Naive thymus-derived CD4-positive, alpha-beta T cell (primary cell): Measurements from ENCODE around the gene ACACA. TPM values are rescaled to one million over a fixed set of nuclear protein-coding genes. Genes with fewer than 3 reads are reported as not detected.

Experiments used
- ATAC-seq: fragments of 150-1000 bp; cut with Tn5 transposase; 2 replicates; pipeline ENCODE4 v1.10.0; 2021; ENCODE audit warnings: mild to moderate bottlenecking, moderate library complexity
- CTCF ChIA-PET: fragments of 350-600 bp; sonication (Branson Sonifier 250); formaldehyde crosslinking; loops from one replicate; lab custom pipeline; 2021; ENCODE audit warnings: antibody characterized with exemption; lab: Charles Lee
- POLR2A ChIA-PET: fragments of 350-600 bp; sonication (Branson Sonifier 250); formaldehyde crosslinking; loops from one replicate; lab custom pipeline; 2021; ENCODE audit warnings: antibody characterized with exemption, inconsistent platforms; lab: Charles Lee
- DNase-seq, 9 donors: peaks; one replicate each; pipeline versions ENCODE4 v3.0.0 to v3.0.0-alpha.2; 2020 to 2022; ENCODE audit warnings: mixed read lengths in 1 of 9
- H3K27ac ChIP-seq: one replicate; pipeline ENCODE4 v1.7.0; 2013; ENCODE audit warnings: mild to moderate bottlenecking, low read depth, low read length, moderate library complexity
- H3K27me3 ChIP-seq, 2 donors: one replicate each; pipeline ENCODE4 v1.7.0; 2013; ENCODE audit warnings: low read length in 2 of 2, mild to moderate bottlenecking in 2 of 2, moderate library complexity in 2 of 2; ENCODE audit not compliant: control insufficient read depth in 2 of 2, insufficient read depth in 2 of 2
- H3K36me3 ChIP-seq, 3 experiments: 1 replicate in 2 of 3; 2 replicates in 1 of 3; pipeline ENCODE4 v1.7.0; 2013; ENCODE audit warnings: low read length in 3 of 3, mild to moderate bottlenecking in 3 of 3, moderate library complexity in 1 of 3; ENCODE audit not compliant: insufficient read depth in 3 of 3, control insufficient read depth in 2 of 3
- H3K4me1 ChIP-seq, 2 donors: one replicate each; pipeline ENCODE4 v1.7.0; 2013; ENCODE audit warnings: low read length in 2 of 2, mild to moderate bottlenecking in 2 of 2, moderate library complexity in 1 of 2; ENCODE audit not compliant: control insufficient read depth in 2 of 2, insufficient read depth in 2 of 2
- H3K4me3 ChIP-seq: 2 replicates; pipeline ENCODE4 v1.7.0; 2013; ENCODE audit warnings: mild to moderate bottlenecking, low read length
- H3K9me3 ChIP-seq, 3 experiments: 1 replicate in 2 of 3; 2 replicates in 1 of 3; pipeline ENCODE4 v1.7.0; 2013; ENCODE audit warnings: low read length in 3 of 3; ENCODE audit not compliant: control insufficient read depth in 2 of 3
- H3K27ac Mint-ChIP-seq, 9 donors: one replicate each; pipeline ENCODE4 v1.8.0; 2020 to 2022; ENCODE audit warnings: mixed read lengths in 9 of 9, mild to moderate bottlenecking in 8 of 9, moderate library complexity in 5 of 9, inconsistent platforms in 2 of 9
- H3K27me3 Mint-ChIP-seq, 5 donors: one replicate each; pipeline ENCODE4 v1.8.0; 2021 to 2022; ENCODE audit warnings: mixed read lengths in 5 of 5, mild to moderate bottlenecking in 1 of 5
- H3K36me3 Mint-ChIP-seq, 5 donors: one replicate each; pipeline ENCODE4 v1.8.0; 2020 to 2022; ENCODE audit warnings: mixed read lengths in 5 of 5, mild to moderate bottlenecking in 3 of 5, inconsistent platforms in 1 of 5
- H3K4me1 Mint-ChIP-seq, 7 donors: one replicate each; pipeline ENCODE4 v1.8.0; 2020 to 2022; ENCODE audit warnings: mixed read lengths in 7 of 7, mild to moderate bottlenecking in 3 of 7, inconsistent platforms in 1 of 7
- H3K4me3 Mint-ChIP-seq, 10 donors: one replicate each; pipeline ENCODE4 v1.8.0; 2020 to 2022; ENCODE audit warnings: mild to moderate bottlenecking in 10 of 10, mixed read lengths in 10 of 10, moderate library complexity in 6 of 10, inconsistent platforms in 2 of 10
- H3K9me3 Mint-ChIP-seq, 11 donors: one replicate each; pipeline ENCODE4 v1.8.0; 2020 to 2022; ENCODE audit warnings: mixed read lengths in 11 of 11, mild to moderate bottlenecking in 4 of 11, inconsistent platforms in 1 of 11, moderate library complexity in 1 of 11
- intact Hi-C, 2 donors: fragments of 100-400 bp; cut with micrococcal nuclease; formaldehyde crosslinking; loops; one replicate each; pipeline ENCODE4 v1.15.1; 2023
- polyA plus RNA-seq, 2 donors: library from polyadenylated mRNA; unstranded; fragments of 300-500 nt; fragmentation: Illumina TruSeq; gene quantifications; one replicate each; pipeline ENCODE4 v1.2.3, GENCODE V29; 2021
- total RNA-seq, 6 experiments: library from RNA in 5 of 6; stranded (reverse) in 5 of 6; gene quantifications; 1 replicate in 5 of 6; 2 replicates in 1 of 6; pipeline ENCODE4 v1.2.3 and lab custom pipeline; 2021 to 2026

ACACA gene
- total and polyA plus RNA-seq, 7 experiments from 2014 or later = 6.1 to 47.0 (median 14.5) TPM

GRCh38 chr17:37107406-37108083 lies 299.1 kb downstream of the ACACA start:
- DNase-seq (no peak), ATAC-seq (no peak)
- Mint-ChIP-seq H3K4me3 (no peak overlapping the region), H3K27ac (no peak overlapping the region), H3K27me3 (no peaks in the 10 kb centered on the region), H3K36me3 (peaks cover 0 to 54% (median 22%) of the 10 kb centered on the region in 5 donors), H3K9me3 (no peaks in the 10 kb centered on the region), H3K4me1 (no peaks in the 10 kb centered on the region)
- Histone ChIP-seq H3K4me3 (no peak overlapping the region), H3K9me3 (no peaks in the 10 kb centered on the region), H3K27ac (no peak overlapping the region), H3K27me3 (no peaks in the 10 kb centered on the region), H3K4me1 (no peaks in the 10 kb centered on the region), H3K36me3 (peaks cover 0 to 41% (median 3%) of the 10 kb centered on the region in 3 experiments)
- intact Hi-C loops = no loop called here
- ChIA-PET CTCF (interaction anchor here (0.5 kb wide), 1 partner anchor 42 kb away, joined by 3 read pairs; no protein-coding TSS in a partner anchor), POLR2A (no interaction called here)

DNA sequence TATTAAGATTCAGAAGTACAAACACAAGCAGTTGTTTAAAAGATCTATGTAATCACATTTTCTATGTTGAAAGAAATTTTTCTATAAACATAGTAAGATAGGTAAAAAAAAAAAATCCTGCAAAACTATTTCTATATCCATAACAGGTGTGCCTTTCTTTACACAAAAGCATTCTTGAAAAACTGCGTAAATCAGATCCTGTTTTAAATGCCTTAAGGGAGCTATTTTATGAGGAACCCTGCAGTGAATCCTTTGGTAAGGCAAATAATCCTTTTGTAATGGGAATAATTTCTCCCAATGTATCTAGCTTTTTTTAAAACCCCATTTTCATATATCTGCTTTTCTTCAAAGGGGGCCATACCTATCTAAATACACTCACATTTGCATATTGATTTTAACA lies 300.6 kb downstream of the ACACA start:
- POLR2A ChIA-PET = interaction anchor here (0.6 kb wide), 1 partner anchor 130 kb away, joined by 3 read pairs; no protein-coding TSS in a partner anchor
- Histone ChIP-seq H3K9me3 (no peaks in the 10 kb centered on the region), H3K27ac (no peak overlapping the region), H3K36me3 (peaks cover 0 to 35% (median 6%) of the 10 kb centered on the region in 3 experiments), H3K27me3 (no peaks in the 10 kb centered on the region), H3K4me3 (no peak overlapping the region), H3K4me1 (no peaks in the 10 kb centered on the region)
- no peak overlapping the region for H3K27ac Mint-ChIP-seq
- DNase-seq = no peak
- peaks cover 3 to 39% (median 11%) of the 10 kb centered on the region in 5 donors for H3K36me3 Mint-ChIP-seq
- H3K4me3 Mint-ChIP-seq = no peak overlapping the region
- CTCF ChIA-PET = no interaction called here
- intact Hi-C loops = no loop called here
- ATAC-seq = no peak
- H3K4me1 Mint-ChIP-seq = peaks cover 0 to 3% (median 0%) of the 10 kb centered on the region in 7 donors
- no peaks in the 10 kb centered on the region for H3K27me3 Mint-ChIP-seq
- no peaks in the 10 kb centered on the region for H3K9me3 Mint-ChIP-seq

GRCh38 chr17:37103231-37103630 lies 303.4 kb downstream of the ACACA start:
- Histone ChIP-seq H3K9me3 (no peaks in the 10 kb centered on the region), H3K27ac (no peak overlapping the region), H3K27me3 (no peaks in the 10 kb centered on the region), H3K36me3 (peaks cover 0 to 23% (median 6%) of the 10 kb centered on the region in 3 experiments), H3K4me1 (no peaks in the 10 kb centered on the region), H3K4me3 (no peak overlapping the region)
- Mint-ChIP-seq H3K9me3 (no peaks in the 10 kb centered on the region), H3K36me3 (peaks cover 0 to 19% (median 8%) of the 10 kb centered on the region in 5 donors), H3K4me3 (no peak overlapping the region), H3K4me1 (peaks cover 0 to 3% (median 0%) of the 10 kb centered on the region in 7 donors), H3K27ac (no peak overlapping the region), H3K27me3 (no peaks in the 10 kb centered on the region)
- ChIA-PET CTCF (no interaction called here), POLR2A (no interaction called here)
- intact Hi-C loops = no loop called here
- DNase-seq (no peak), ATAC-seq (no peak)

DNA sequence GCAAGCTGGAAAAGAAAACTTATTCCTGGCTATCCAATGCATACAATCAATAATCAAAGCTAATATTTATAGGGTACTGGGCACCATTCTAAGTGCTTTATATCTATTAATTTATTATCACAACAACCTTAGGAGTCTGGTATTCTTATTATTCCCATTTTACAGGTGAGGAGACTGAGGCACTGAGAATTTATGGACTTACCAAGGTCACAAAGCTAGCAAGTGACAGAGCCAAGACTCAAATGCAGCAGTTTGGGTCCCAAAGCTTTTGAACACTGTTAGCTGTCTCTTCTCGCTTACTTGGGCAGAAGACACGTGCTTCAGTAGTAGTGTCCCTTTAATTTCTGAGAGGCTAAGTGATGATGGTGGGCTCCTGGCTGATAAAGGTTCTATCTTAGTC lies 305.3 kb downstream of the ACACA start:
- Mint-ChIP-seq H3K4me3 (no peak overlapping the region), H3K9me3 (no peaks in the 10 kb centered on the region), H3K27me3 (no peaks in the 10 kb centered on the region), H3K36me3 (peaks cover 5 to 38% (median 21%) of the 10 kb centered on the region in 5 donors), H3K27ac (no peak overlapping the region), H3K4me1 (peaks cover 0 to 3% (median 0%) of the 10 kb centered on the region in 7 donors)
- H3K4me3 ChIP-seq = no peak overlapping the region
- intact Hi-C loops = no loop called here
- H3K27ac ChIP-seq = no peak overlapping the region
- POLR2A ChIA-PET = no interaction called here
- no peaks in the 10 kb centered on the region for H3K9me3 ChIP-seq
- H3K36me3 ChIP-seq = peaks cover 3 to 37% (median 6%) of the 10 kb centered on the region in 3 experiments
- DNase-seq (no peak), ATAC-seq (no peak)
- CTCF ChIA-PET = no interaction called here
- no peaks in the 10 kb centered on the region for H3K4me1 ChIP-seq
- no peaks in the 10 kb centered on the region for H3K27me3 ChIP-seq

- intact Hi-C loops = no loop called here
- Histone ChIP-seq H3K4me1 (no peaks in the 10 kb centered on the region), H3K4me3 (no peak overlapping the region), H3K36me3 (peaks cover 3 to 46% (median 6%) of the 10 kb centered on the region in 3 experiments), H3K27me3 (no peaks in the 10 kb centered on the region), H3K27ac (no peak overlapping the region), H3K9me3 (no peaks in the 10 kb centered on the region)
- no peak for ATAC-seq
- POLR2A ChIA-PET = no interaction called here
- no peaks in the 10 kb centered on the region for H3K27me3 Mint-ChIP-seq
- no peak overlapping the region for H3K4me3 Mint-ChIP-seq
- CTCF ChIA-PET = no interaction called here
- H3K9me3 Mint-ChIP-seq = no peaks in the 10 kb centered on the region
- peaks cover 0 to 6% (median 0%) of the 10 kb centered on the region in 7 donors for H3K4me1 Mint-ChIP-seq
- peaks cover 9 to 43% (median 24%) of the 10 kb centered on the region in 5 donors for H3K36me3 Mint-ChIP-seq
- no peak for DNase-seq
- no peak overlapping the region for H3K27ac Mint-ChIP-seq
Measured at GRCh38 chr17:37100231-37100630, 306.4 kb downstream of the ACACA start.

GRCh38 chr17:37098910-37099664 lies 307.5 kb downstream of the ACACA start:
- Mint-ChIP-seq H3K4me1 (peaks cover 0 to 9% (median 3%) of the 10 kb centered on the region in 7 donors), H3K27ac (peak overlapping the region in 1 of 9 donors; percentile 44), H3K27me3 (no peaks in the 10 kb centered on the region), H3K9me3 (no peaks in the 10 kb centered on the region), H3K36me3 (peaks cover 11 to 47% (median 28%) of the 10 kb centered on the region in 5 donors), H3K4me3 (no peak overlapping the region)
- H3K27ac ChIP-seq = no peak overlapping the region
- ATAC-seq (no peak), DNase-seq (no peak)
- no peak overlapping the region for H3K4me3 ChIP-seq
- POLR2A ChIA-PET = no interaction called here
- CTCF ChIA-PET = interaction anchor here (1.5 kb wide), 1 partner anchor 51 kb away, joined by 3 read pairs; no protein-coding TSS in a partner anchor
- H3K36me3 ChIP-seq = peaks cover 3 to 42% (median 6%) of the 10 kb centered on the region in 3 experiments
- no peaks in the 10 kb centered on the region for H3K4me1 ChIP-seq
- intact Hi-C loops = no loop called here
- no peaks in the 10 kb centered on the region for H3K9me3 ChIP-seq
- no peaks in the 10 kb centered on the region for H3K27me3 ChIP-seq
